H1 (cell line): Measurements from ENCODE around the gene SIDT1.

Experiments
- ATF2 ChIP-seq: IDR thresholded peaks from 2 replicates; pipeline ENCODE4 v1.6.1; 2012; ENCODE audit warnings: low read length, inconsistent platforms
- BRCA1 ChIP-seq: IDR thresholded peaks from 2 replicates; pipeline ENCODE4 v1.6.1; 2012; ENCODE audit warnings: low read depth, low read length, improper control_type of control experiment
- CBX8 ChIP-seq: fragments of 300-800, 300-1000 bp; sonication (generic); IDR thresholded peaks from 2 replicates; pipeline ENCODE4 v1.7.1; 2016; ENCODE audit warnings: low read depth, low read length, borderline replicate concordance
- CTBP2 ChIP-seq: IDR thresholded peaks from 2 replicates; pipeline ENCODE4 v1.7.0; 2011; ENCODE audit warnings: borderline replicate concordance, mild to moderate bottlenecking, moderate library complexity, mixed read lengths, low read length; ENCODE audit not compliant: insufficient read depth, insufficient read length
- CTCF ChIP-seq, 3 experiments: IDR thresholded peaks; 1 replicate in 2 of 3; 2 replicates in 1 of 3; pipeline versions ENCODE4 v1.5.1 to v1.6.1; 2011; ENCODE audit warnings: low read length in 3 of 3, mild to moderate bottlenecking in 3 of 3, inconsistent platforms in 2 of 3, low read depth in 1 of 3, moderate library complexity in 1 of 3; ENCODE audit not compliant: insufficient read depth in 1 of 3; ENCODE audit errors: control extremely low read depth in 1 of 3
- EZH2 ChIP-seq: fragments of 200-600 bp; sonication (generic); IDR thresholded peaks from 2 replicates; pipeline ENCODE4 v1.7.1; 2012; ENCODE audit warnings: low read depth, mild to moderate bottlenecking, moderate library complexity, low read length, inconsistent platforms; ENCODE audit not compliant: severe bottlenecking
- JUND ChIP-seq: IDR thresholded peaks from 2 replicates; pipeline ENCODE4 v1.6.1; 2011; ENCODE audit warnings: mild to moderate bottlenecking, improper control_type of control experiment, low read length
- KDM5A ChIP-seq: fragments of 200-600 bp; IDR thresholded peaks from 2 replicates; pipeline ENCODE4 v1.7.1; 2012; ENCODE audit warnings: mild to moderate bottlenecking, low read length, inconsistent platforms, mixed read lengths
- POLR2AphosphoS5 ChIP-seq: IDR thresholded peaks from 2 replicates; pipeline ENCODE4 v1.6.1; 2011; ENCODE audit warnings: low read depth, low read length
- SIN3A ChIP-seq, 2 experiments: IDR thresholded peaks in 1 of 2; conservative IDR thresholded peaks in 1 of 2; 2 replicates each; pipeline ENCODE4 v1.6.1; 2011 to 2012; ENCODE audit warnings: low read length in 2 of 2, improper control_type of control experiment in 1 of 2, low read depth in 1 of 2, mild to moderate bottlenecking in 1 of 2
- YY1 ChIP-seq: IDR thresholded peaks from 2 replicates; pipeline ENCODE4 v1.6.1; 2011; ENCODE audit warnings: low read depth, mild to moderate bottlenecking, low read length

GRCh38 chr3:113523241-113523640 lies 9.1 kb upstream of the SIDT1 start:
- TF ChIP-seq CTCF (IDR thresholded peaks at IDR 0.05; ENCODE audit: control extremely low read depth in 1 of 3, insufficient read depth in 1 of 3, low read depth in 1 of 3, low read length in 3 of 3) (no peak), YY1 (no peak), KDM5A (no peak), CTBP2 (no peak), EZH2 (no peak), JUND (no peak), ATF2 (no peak), POLR2AphosphoS5 (no peak), BRCA1 (no peak), SIN3A (conservative IDR thresholded peaks at IDR 0.05 in 1 of 2, IDR thresholded peaks at IDR 0.05 in 1 of 2; ENCODE audit: low read depth in 1 of 2, low read length in 2 of 2) (no peak), CBX8 (no peak)
